ENCODE data around the gene CMSS1.

The CMSS1 gene

DNA sequence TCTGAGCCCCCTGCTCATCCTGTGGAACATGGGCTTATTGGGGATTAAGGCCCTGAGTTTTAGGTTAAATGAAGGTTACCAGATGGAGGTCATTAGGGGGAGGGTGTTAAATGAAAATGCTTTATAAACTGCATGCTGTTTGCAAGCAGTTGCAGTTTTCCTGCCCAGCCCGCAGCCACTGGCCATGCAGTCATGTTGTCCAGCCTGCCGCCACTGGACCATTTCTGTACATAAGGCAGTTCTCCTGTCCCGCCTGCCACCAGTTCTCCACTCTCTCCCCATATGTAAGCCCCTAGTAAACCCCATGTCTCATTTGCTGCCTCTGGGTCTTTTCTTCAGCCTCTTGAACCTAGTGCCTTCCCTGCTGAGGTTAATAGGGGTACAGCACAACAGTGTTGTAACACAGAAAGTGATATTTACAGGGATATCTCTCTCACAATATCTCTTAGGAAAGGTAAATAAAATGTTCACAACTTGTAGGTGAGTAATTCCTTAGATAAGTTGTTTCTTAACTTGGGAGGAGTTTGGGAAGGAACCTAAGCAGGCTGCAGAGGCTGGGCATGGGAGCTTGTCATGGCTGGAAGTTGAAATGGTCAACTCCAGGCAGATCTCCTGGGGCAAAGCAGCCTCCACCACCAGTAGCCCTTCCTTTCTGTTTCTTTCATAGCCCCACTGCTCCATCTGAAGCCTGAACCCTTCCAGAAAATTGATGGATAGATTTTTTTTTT, 148.2 kb downstream of the CMSS1 start:
- no peak for DNase-seq

DNA sequence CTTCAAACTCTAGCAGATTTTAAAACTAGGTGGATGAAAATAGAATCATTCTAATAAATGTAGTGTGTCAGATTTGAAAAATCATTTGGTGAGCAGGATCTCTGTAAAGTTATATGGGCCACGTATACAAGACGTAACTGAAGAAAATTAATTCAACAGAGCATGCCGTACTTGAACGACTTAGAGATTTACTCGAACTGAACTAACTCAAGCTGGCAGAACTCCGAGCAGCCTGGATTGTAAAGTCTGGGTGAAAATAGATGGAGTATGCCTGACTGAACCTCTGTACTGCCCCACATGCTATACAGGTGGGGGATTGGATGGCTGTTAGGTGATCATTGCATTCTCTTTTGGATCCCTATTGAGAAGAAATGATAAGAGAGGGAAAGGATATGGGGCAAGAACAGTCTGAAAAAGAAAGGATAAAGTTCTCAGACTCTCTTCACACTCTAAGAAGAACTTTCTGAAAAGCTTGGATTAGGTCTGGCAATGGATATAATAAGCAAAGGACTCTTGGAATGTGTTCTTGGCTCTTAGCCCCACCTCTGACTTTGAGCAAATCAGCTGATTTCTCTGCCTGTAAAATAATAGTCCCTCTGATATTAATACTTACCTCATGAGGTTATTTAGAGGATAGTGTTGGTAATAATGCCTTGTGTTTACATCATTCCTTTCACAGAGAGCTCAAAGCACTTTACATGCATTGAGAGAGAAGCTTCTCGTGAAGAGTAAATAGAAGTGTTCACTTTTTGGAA, 149.2 kb downstream of the CMSS1 start:
- no peak for DNase-seq

DNA sequence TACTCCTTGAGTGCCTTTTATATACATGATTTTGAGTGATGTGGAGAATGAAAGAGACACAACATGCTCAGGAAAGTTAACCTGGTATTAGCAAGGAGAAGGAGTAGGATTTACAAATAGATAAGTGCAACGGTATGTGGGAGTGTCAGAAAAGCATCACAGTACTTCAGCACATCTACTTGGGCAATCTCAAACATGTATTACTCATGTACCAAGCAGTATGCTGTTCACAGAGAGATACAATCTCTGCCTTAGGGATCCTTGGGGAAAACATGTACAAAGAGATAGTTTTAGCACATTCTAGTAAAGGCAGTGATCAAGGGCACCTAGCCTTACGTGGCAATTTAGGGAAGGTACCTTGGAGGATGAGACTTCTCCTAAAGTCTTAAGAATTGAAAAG, 150.1 kb downstream of the CMSS1 start:
- no peak for DNase-seq

DNA sequence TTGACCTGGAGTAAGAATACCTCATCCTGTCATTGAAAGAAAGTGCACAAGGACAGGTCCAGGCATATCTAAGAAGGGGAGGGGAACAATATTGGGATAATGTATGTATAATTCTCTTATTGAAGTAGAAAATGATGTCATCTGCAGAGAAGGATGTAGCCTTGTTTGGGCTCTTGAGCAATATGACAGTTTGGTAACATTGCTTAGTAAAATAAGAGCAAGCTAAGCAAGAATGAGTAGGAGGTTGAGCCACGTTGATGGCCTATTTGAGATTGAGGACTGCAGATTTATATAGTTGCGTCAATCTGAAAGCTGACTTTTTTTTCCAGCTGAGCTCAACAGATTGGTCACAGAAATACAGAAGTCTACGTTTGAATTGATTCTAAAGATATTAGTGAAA, 151.5 kb downstream of the CMSS1 start:
- no peak for DNase-seq

DNA sequence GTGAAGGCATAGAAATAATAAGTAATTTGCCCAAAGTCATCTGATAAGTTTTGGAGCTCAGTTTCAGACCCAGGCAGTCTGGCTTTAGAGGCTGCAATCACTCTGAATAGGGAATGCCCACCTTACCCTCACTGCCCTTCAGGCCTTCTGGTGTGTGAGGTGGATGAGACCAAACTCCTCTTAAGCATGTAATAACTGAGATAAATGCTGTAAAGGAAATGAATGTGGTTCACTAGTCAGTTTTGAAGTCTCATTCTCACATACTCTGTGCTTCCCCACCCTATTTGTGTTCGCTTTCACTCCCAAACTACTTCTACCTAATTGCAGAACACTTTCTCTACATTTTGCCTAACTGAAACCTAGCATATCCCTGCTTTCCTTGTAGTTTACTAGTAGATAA, 152.5 kb downstream of the CMSS1 start:
- DNase-seq: no peak

GRCh38 chr3:99971761-99972160, 154.1 kb downstream of the CMSS1 start:
- DNase-seq: no peak

- DNase-seq: no peak
Observed at GRCh38 chr3:99972380-99973104, 154.9 kb downstream of the CMSS1 start.

GRCh38 chr3:99974989-99975388, 157.3 kb downstream of the CMSS1 start:
- DNase-seq: no peak

GRCh38 chr3:99976584-99976983, 158.9 kb downstream of the CMSS1 start:
- DNase-seq: no peak

GRCh38 chr3:99978221-99978620, 160.6 kb downstream of the CMSS1 start:
- no peak for DNase-seq

DNA sequence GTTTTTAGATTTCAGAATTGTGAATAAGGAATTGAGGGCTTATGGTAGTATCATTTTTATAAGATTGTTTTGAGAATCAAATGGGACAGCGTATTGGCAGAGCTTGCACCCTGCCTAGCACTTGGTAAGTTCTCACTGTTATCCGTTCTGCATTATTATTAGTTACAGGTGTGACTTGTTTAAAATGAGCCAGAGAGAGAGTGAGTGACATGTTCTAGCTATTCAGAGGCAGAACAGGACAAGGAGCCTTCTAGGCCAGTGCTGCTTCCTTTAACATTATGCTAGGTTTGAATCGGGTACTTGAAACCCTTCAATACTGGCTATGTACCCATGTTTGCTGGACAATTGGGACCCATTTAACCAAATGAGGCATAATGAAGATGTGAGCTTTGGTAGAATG, 162.9 kb downstream of the CMSS1 start:
- no peak for DNase-seq

DNA sequence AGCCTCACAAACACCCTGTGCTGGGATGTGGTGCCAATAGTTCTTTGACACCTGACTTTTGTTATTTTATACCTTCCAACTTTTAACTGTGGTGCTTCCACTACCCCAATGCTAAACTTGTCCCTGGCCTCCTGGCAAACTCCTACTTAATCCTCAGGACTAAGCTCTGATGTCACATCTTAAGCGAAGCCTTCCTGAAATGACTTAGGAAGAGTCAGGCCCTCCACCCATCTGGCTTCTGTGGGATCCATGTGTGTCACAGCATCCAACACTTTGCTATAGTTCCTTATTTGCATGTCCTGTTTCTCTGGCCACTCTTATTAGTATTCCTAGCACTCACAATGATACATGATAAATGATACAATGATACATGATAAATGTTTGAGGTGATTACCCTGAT, 163.5 kb downstream of the CMSS1 start:
- DNase-seq: no peak

DNA sequence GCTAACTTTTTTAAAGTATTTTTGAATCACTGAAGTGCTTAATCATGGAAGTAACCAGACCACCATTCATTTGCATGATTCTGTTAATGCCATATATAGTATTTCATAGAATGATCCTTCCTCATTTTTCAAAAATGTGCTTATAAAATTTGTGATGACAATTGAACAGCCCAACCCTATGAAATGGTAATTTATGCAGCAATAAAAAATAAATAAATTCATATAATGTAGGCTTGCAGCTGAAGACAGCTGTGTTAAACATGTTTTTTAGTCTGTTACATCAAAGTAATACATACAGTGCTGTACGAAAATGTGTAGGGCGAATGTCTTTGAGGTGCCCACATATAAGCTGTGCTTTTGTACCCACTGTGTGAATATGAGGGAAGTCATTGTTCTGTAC, 165.0 kb downstream of the CMSS1 start:
- DNase-seq: no peak

DNA sequence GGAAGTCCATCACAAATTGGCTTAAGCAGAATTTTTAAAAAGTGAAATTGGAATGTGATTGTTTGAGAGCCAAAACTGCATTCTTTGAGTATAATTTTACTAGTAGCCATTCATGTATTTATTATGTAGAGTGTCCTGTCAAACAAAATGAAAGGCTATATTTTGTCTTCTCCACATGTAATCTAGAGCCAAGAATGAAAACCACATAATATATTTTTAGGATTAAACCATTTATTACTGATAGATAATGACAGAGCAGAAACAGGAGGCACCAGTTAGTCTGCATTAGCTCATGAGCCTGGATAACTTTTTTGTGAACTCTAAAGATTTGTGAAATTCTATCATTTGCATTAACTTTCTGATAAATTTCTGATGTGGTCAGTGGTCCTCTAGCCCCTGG, 166.5 kb downstream of the CMSS1 start:
- no peak for DNase-seq

DNA sequence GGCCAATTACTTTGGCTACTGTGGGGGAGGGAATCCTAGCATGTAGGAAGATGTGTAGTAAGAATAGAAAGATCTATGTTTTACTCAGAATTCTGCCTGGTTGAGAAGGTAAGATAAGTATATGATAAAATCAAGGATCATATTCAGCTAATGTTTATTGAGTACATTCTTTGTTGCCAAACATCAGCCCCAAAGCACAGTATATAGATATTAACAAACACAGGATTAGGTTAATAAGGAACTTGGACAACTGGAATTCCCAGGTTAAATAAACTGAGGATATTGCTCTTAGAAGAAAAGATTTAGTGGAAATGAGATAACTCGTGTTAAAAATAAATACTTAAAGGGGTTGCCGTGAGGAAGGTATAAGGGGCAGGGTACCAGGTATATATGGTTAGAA, 167.0 kb downstream of the CMSS1 start:
- DNase-seq: no peak

DNA sequence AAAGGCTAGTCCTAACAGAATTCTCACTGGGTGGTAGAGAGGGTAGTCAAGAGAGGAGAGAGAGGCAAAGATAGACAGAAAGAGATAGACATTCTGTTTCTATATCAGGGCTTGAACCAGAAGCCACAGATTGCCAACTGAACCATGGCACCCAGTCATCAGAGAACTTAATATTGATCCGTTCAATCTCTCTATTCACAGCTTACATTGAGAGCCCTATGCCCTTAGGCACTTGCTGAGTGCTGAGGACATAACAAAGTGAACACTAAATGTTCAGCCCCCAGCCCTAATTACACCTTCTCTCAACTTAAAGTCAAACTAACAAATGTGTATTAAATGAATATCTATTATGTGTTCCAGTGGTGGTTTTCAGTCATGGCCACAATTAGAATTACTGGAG, 172.5 kb downstream of the CMSS1 start:
- no peak for DNase-seq

GRCh38 chr3:99997293-99997692, 179.6 kb downstream of the CMSS1 start:
- no peak for DNase-seq

- DNase-seq: no peak
Observed at GRCh38 chr3:99999536-99999935, 181.9 kb downstream of the CMSS1 start.

GRCh38 chr3:100001083-100001482, 183.4 kb downstream of the CMSS1 start:
- no peak for DNase-seq

GRCh38 chr3:100001526-100002270, 184.0 kb downstream of the CMSS1 start:
- no peak for DNase-seq

GRCh38 chr3:100002599-100003350, 185.1 kb downstream of the CMSS1 start:
- peak; percentile 93 for DNase-seq

Data from islet precursor cell (in vitro differentiated cells).